ENCODE data around the gene CDKN2AIPNL.

The CDKN2AIPNL gene

GRCh38 chr5:134411546-134412266, at the start of gene CDKN2AIPNL:
TSS of gene CDKN2AIPNL (minus strand) at chr5:134411881. CDS start at chr5:134411854, 27 bp downstream.
- peak; percentile 90 for DNase-seq (ENCODE audit: low spot score)

GRCh38 chr5:134460551-134460950, 48.9 kb upstream of the CDKN2AIPNL start:
- no peak for DNase-seq (ENCODE audit: low spot score)

GRCh38 chr5:134459491-134459890, 47.8 kb upstream of the CDKN2AIPNL start:
- no peak for DNase-seq (ENCODE audit: low spot score)

- DNase-seq (ENCODE audit: low spot score): no peak
These were observed 47.3 kb upstream of the CDKN2AIPNL start for GRCh38 chr5:134459010-134459403.

- peak; percentile 60 for DNase-seq (ENCODE audit: low spot score)
These were observed 46.7 kb upstream of the CDKN2AIPNL start for GRCh38 chr5:134458234-134459009.

GRCh38 chr5:134457801-134458200, 46.1 kb upstream of the CDKN2AIPNL start:
- DNase-seq (ENCODE audit: low spot score): no peak

- no peak for DNase-seq (ENCODE audit: low spot score)
These were observed 45.1 kb upstream of the CDKN2AIPNL start for GRCh38 chr5:134456825-134457224.

GRCh38 chr5:134455466-134455865, 43.8 kb upstream of the CDKN2AIPNL start:
- DNase-seq (ENCODE audit: low spot score): no peak

- DNase-seq (ENCODE audit: low spot score): no peak
These were observed 41.3 kb upstream of the CDKN2AIPNL start for GRCh38 chr5:134453016-134453415.

GRCh38 chr5:134451936-134452505, 40.3 kb upstream of the CDKN2AIPNL start:
- peak; percentile 74 for DNase-seq (ENCODE audit: low spot score)

- no peak for DNase-seq (ENCODE audit: low spot score)
These were observed 39.7 kb upstream of the CDKN2AIPNL start for GRCh38 chr5:134451225-134451935.

- no peak for DNase-seq (ENCODE audit: low spot score)
These were observed 38.7 kb upstream of the CDKN2AIPNL start for GRCh38 chr5:134450374-134450773.

GRCh38 chr5:134449167-134449566, 37.5 kb upstream of the CDKN2AIPNL start:
- DNase-seq (ENCODE audit: low spot score): no peak

GRCh38 chr5:134447815-134448520, 36.3 kb upstream of the CDKN2AIPNL start:
- DNase-seq (ENCODE audit: low spot score): no peak

GRCh38 chr5:134446938-134447337, 35.3 kb upstream of the CDKN2AIPNL start:
- peak; percentile 51 for DNase-seq (ENCODE audit: low spot score)

GRCh38 chr5:134445856-134446818, 34.5 kb upstream of the CDKN2AIPNL start:
- DNase-seq (ENCODE audit: low spot score): peak; percentile 80

GRCh38 chr5:134444941-134445471, 33.3 kb upstream of the CDKN2AIPNL start:
- DNase-seq (ENCODE audit: low spot score): no peak

- DNase-seq (ENCODE audit: low spot score): no peak
These were observed 28.6 kb upstream of the CDKN2AIPNL start for GRCh38 chr5:134440201-134440755.

GRCh38 chr5:134439210-134439654, 27.6 kb upstream of the CDKN2AIPNL start:
- DNase-seq (ENCODE audit: low spot score): peak; percentile 95

GRCh38 chr5:134438721-134439123, 27.0 kb upstream of the CDKN2AIPNL start:
- no peak for DNase-seq (ENCODE audit: low spot score)

All from kidney tubule cell (primary cell).